Endodermal cell (in vitro differentiated cells): ENCODE data around the gene OLFML3. TPM values are rescaled to one million over a fixed set of nuclear protein-coding genes. Genes with fewer than 3 reads are reported as not detected.
A peak's percentile ranks its signal among the peaks of the same experiment; 100 is the strongest.

Source experiments
- DNase-seq: peaks from one replicate; pipeline ENCODE4 v3.0.0-alpha.2; 2017
- H3K27ac ChIP-seq: 2 replicates; pipeline ENCODE4 v1.5.1; 2013; ENCODE audit warnings: mild to moderate bottlenecking, low read depth, low read length, moderate library complexity
- H3K27me3 ChIP-seq: 2 replicates; pipeline ENCODE4 v1.6.1; 2013; ENCODE audit warnings: mild to moderate bottlenecking, low read length, moderate library complexity; ENCODE audit not compliant: insufficient read depth, control insufficient read depth, poor library complexity, severe bottlenecking
- H3K36me3 ChIP-seq: 2 replicates; pipeline ENCODE4 v1.7.0; 2013; ENCODE audit warnings: mild to moderate bottlenecking, low read length, moderate library complexity; ENCODE audit not compliant: control insufficient read depth, insufficient read depth
- H3K4me1 ChIP-seq: one replicate; pipeline ENCODE4 v1.7.0; 2013; ENCODE audit warnings: low read length; ENCODE audit not compliant: control insufficient read depth, insufficient read depth
- H3K4me3 ChIP-seq: 2 replicates; pipeline ENCODE4 v1.5.1; 2013; ENCODE audit warnings: mild to moderate bottlenecking, low read length, moderate library complexity
- H3K9ac ChIP-seq: 2 replicates; pipeline ENCODE4 v1.6.1; 2013; ENCODE audit warnings: mild to moderate bottlenecking, low read length, moderate library complexity; ENCODE audit not compliant: poor library complexity, severe bottlenecking; ENCODE audit errors: extremely low read depth
- H3K9me3 ChIP-seq: 2 replicates; pipeline ENCODE4 v1.6.1; 2013; ENCODE audit warnings: mild to moderate bottlenecking, low read length, moderate library complexity; ENCODE audit not compliant: control insufficient read depth
- H3K27ac Mint-ChIP-seq: 2 replicates; pipeline ENCODE4 v1.8.0; 2020; ENCODE audit warnings: mixed read lengths
- H3K27me3 Mint-ChIP-seq: 2 replicates; pipeline ENCODE4 v1.8.0; 2021; ENCODE audit warnings: mild to moderate bottlenecking, mixed read lengths; ENCODE audit not compliant: insufficient read depth
- H3K36me3 Mint-ChIP-seq: 2 replicates; pipeline ENCODE4 v1.8.0; 2020; ENCODE audit warnings: low read depth, mixed read lengths
- H3K4me1 Mint-ChIP-seq: 2 replicates; pipeline ENCODE4 v1.8.0; 2020; ENCODE audit warnings: mixed read lengths
- H3K4me3 Mint-ChIP-seq: 2 replicates; pipeline ENCODE4 v1.8.0; 2020; ENCODE audit warnings: mild to moderate bottlenecking, moderate library complexity, mixed read lengths
- H3K9me3 Mint-ChIP-seq: 2 replicates; pipeline ENCODE4 v1.8.0; 2020; ENCODE audit warnings: mild to moderate bottlenecking, mixed read lengths
- WGBS, 2 experiments: methylation state at CpG; one replicate each; pipeline versions ENCODE4 v1.1.5 to v1.1.7; 2013; ENCODE audit warnings: missing lambda C conversion rate in 2 of 2, mixed read lengths in 1 of 2; ENCODE audit not compliant: insufficient coverage in 1 of 2, insufficient read length in 1 of 2; 5-methylcytosine and 5-hydroxymethylcytosine counted together
- total RNA-seq, 2 donors: library from RNA; stranded (reverse); fragmentation: NEBNext Ultra II Directional in 1 of 2; extraction: Animal tissue kit (Norgen Biotek cat#: 25700) in 1 of 2; gene quantifications; 2 replicates in 1 of 2; 3 replicates in 1 of 2; pipeline ENCODE4 v1.2.1, GENCODE V29; 2021
- TF ChIP-seq, protein P1 (sequence below): fragments of 200-600 bp; sonication (generic); conservative IDR thresholded peaks from 2 replicates; pipeline ENCODE4 v1.5.0; 2021; ENCODE audit warnings: antibody characterized with exemption, mild to moderate bottlenecking

OLFML3 gene
- total RNA-seq, 2 donors from 2014 or later, result 4.3 to 14.8 TPM

DNA sequence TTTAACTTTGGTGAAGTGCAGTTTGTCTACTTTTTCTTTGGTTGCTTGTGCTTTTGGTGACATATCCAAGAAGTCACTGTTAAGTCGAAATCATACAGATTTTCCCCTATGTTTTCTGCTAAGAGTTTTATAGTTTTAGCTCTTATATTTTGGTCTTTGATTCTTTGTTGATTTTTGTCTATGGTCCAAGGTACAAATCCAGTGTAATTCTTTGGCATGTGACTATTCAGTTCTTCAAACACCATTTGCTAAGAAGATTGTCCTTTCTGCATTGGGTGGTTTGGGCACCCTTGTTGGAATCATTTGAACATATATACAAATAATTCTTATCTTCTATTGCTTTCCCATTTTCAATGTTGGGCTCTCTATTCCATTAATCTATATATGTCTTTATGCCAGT lies 33.9 kb upstream of the OLFML3 start:
- DNase-seq, result no peak
- H3K27ac ChIP-seq, result no peak overlapping the region
- TF ChIP-seq, protein P1, sequence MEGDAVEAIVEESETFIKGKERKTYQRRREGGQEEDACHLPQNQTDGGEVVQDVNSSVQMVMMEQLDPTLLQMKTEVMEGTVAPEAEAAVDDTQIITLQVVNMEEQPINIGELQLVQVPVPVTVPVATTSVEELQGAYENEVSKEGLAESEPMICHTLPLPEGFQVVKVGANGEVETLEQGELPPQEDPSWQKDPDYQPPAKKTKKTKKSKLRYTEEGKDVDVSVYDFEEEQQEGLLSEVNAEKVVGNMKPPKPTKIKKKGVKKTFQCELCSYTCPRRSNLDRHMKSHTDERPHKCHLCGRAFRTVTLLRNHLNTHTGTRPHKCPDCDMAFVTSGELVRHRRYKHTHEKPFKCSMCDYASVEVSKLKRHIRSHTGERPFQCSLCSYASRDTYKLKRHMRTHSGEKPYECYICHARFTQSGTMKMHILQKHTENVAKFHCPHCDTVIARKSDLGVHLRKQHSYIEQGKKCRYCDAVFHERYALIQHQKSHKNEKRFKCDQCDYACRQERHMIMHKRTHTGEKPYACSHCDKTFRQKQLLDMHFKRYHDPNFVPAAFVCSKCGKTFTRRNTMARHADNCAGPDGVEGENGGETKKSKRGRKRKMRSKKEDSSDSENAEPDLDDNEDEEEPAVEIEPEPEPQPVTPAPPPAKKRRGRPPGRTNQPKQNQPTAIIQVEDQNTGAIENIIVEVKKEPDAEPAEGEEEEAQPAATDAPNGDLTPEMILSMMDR, result no peak
- H3K4me3 ChIP-seq, result no peak overlapping the region
- 86% methylated on average over 1 of the region's 1 CpG; no CpG with 5 or more reads in 1 of the 2 experiments for WGBS, 2 experiments
- H3K27ac Mint-ChIP-seq, result no peak overlapping the region
- H3K9me3 ChIP-seq, result no peaks in the 10 kb centered on the region
- H3K9ac ChIP-seq, result no peak overlapping the region
- no peak overlapping the region for H3K4me3 Mint-ChIP-seq
- peaks cover 32% of the 10 kb centered on the region for H3K4me1 Mint-ChIP-seq
- no peaks in the 10 kb centered on the region for H3K9me3 Mint-ChIP-seq
- no peaks in the 10 kb centered on the region for H3K27me3 Mint-ChIP-seq
- peaks cover 20% of the 10 kb centered on the region for H3K4me1 ChIP-seq
- H3K36me3 Mint-ChIP-seq, result peaks cover 33% of the 10 kb centered on the region
- H3K36me3 ChIP-seq, result peaks cover 34% of the 10 kb centered on the region
- no peaks in the 10 kb centered on the region for H3K27me3 ChIP-seq

DNA sequence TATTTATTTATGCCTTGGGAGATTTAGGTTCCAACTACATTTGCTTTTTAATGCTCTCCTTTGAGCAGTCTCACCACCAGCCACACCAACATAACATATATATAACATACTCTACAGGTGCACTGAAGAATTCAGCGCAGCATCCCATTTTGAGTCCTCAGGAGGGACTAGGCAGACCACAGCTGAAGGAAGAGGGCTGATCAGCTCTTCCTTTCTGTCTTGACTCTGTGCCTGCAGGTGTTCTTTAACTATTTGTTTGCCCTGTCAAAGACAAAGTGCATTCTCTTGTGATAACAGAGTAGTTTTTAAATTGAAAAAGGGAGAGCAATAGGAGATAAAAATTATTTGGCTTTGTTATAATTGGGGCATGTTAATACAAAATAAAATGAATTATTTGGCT lies 33.2 kb upstream of the OLFML3 start:
- TF ChIP-seq, protein P1, result no peak
- Histone ChIP-seq H3K36me3 (peaks cover 26% of the 10 kb centered on the region), H3K4me3 (peak overlapping the region; percentile 62), H3K9me3 (no peaks in the 10 kb centered on the region), H3K9ac (no peak overlapping the region), H3K4me1 (peaks cover 16% of the 10 kb centered on the region), H3K27ac (no peak overlapping the region), H3K27me3 (no peaks in the 10 kb centered on the region)
- H3K4me3 Mint-ChIP-seq, result peak overlapping the region; percentile 0
- H3K27me3 Mint-ChIP-seq, result no peaks in the 10 kb centered on the region
- DNase-seq, result no peak
- H3K4me1 Mint-ChIP-seq, result peaks cover 27% of the 10 kb centered on the region
- 83% methylated on average over 1 of the region's 1 CpG; no CpG with 5 or more reads in 1 of the 2 experiments for WGBS, 2 experiments
- no peak overlapping the region for H3K27ac Mint-ChIP-seq
- H3K36me3 Mint-ChIP-seq, result peaks cover 26% of the 10 kb centered on the region
- H3K9me3 Mint-ChIP-seq, result no peaks in the 10 kb centered on the region

- H3K27me3 ChIP-seq, result no peaks in the 10 kb centered on the region
- Mint-ChIP-seq H3K9me3 (no peaks in the 10 kb centered on the region), H3K4me1 (peaks cover 27% of the 10 kb centered on the region), H3K36me3 (peaks cover 22% of the 10 kb centered on the region), H3K27ac (peak overlapping the region; percentile 12), H3K4me3 (peak overlapping the region; percentile 0), H3K27me3 (no peaks in the 10 kb centered on the region)
- H3K4me3 ChIP-seq, result peak overlapping the region; percentile 62
- TF ChIP-seq, protein P1, result no peak
- DNase-seq, result no peak
- 65 to 100% methylated on average over 1 to 3 of the region's 3 CpGs for WGBS, 2 experiments
- no peak overlapping the region for H3K9ac ChIP-seq
- peaks cover 16% of the 10 kb centered on the region for H3K4me1 ChIP-seq
- H3K9me3 ChIP-seq, result no peaks in the 10 kb centered on the region
- H3K36me3 ChIP-seq, result peaks cover 21% of the 10 kb centered on the region
- no peak overlapping the region for H3K27ac ChIP-seq
Observed at GRCh38 chr1:113946678-113947387, 32.4 kb upstream of the OLFML3 start.
